GM12878 (cell line): ENCODE data around the gene NLRC3. TPM values are rescaled to one million over a fixed set of nuclear protein-coding genes. Genes with fewer than 3 reads are reported as not detected.

Source experiments
- ATAC-seq: fragments of 200-7000 bp; cut with Tn5 transposase; 3 replicates; pipeline ENCODE4 v1.9.1; 2020; ENCODE audit warnings: mild to moderate bottlenecking, moderate library complexity
- BruUV-seq: library from RNA; stranded (reverse); fragments of 400-500 nt; replicated peaks from 2 replicates; lab custom pipeline; 2021; lab: Mats Ljungman, UMichigan
- CTCF ChIA-PET: fragments of 300-600 bp; sonication (Branson Sonifier 250); formaldehyde crosslinking; extraction: SDS; loops from one replicate; lab custom pipeline; 2021; ENCODE audit warnings: inconsistent platforms; lab: Yijun Ruan, JAX
- POLR2A ChIA-PET: fragments of 350-600 bp; formaldehyde crosslinking; extraction: SDS; loops from one replicate; lab custom pipeline; 2021; ENCODE audit warnings: inconsistent platforms; lab: Charles Lee
- RAD21 ChIA-PET: fragments of 300-600 bp; sonication (Branson Sonifier 250); formaldehyde crosslinking; loops from one replicate; lab custom pipeline; 2023; ENCODE audit warnings: antibody characterized with exemption; ENCODE audit not compliant: unreplicated experiment; lab: Charles Lee
- SMC1A ChIA-PET: fragments of 300-600 bp; sonication (Branson Sonifier 250); formaldehyde crosslinking; loops from one replicate; lab custom pipeline; 2023; ENCODE audit not compliant: unreplicated experiment, uncharacterized antibody; lab: Charles Lee
- DNase-seq: peaks from one replicate; pipeline ENCODE4 v3.0.0-alpha.2; 2011; ENCODE audit warnings: low read depth, low spot score
- FAIRE-seq: peaks from 3 replicates; lab custom pipeline; 2011; peaks lifted over from hg19 to GRCh38; lab: Jason Lieb, UNC
- H2AFZ ChIP-seq: 2 replicates; pipeline ENCODE4 v1.6.0; 2011; ENCODE audit warnings: low read depth, low read length, control low read depth; ENCODE audit not compliant: control insufficient read depth
- H3K27ac ChIP-seq: 2 replicates; pipeline ENCODE4 v1.5.1; 2011; ENCODE audit warnings: control low read depth; ENCODE audit not compliant: control insufficient read depth, insufficient read depth
- H3K27me3 ChIP-seq, 2 experiments: replicated peaks in 1 of 2; 2 replicates each; pipeline versions ENCODE4 v1.6.0 to v1.6.1; 2011; ENCODE audit warnings: low read length in 1 of 2; ENCODE audit not compliant: control insufficient read depth in 2 of 2, insufficient read depth in 2 of 2
- H3K36me3 ChIP-seq, 2 experiments: 2 replicates each; pipeline ENCODE4 v1.5.1; 2011; ENCODE audit warnings: low read length in 1 of 2; ENCODE audit not compliant: control insufficient read depth in 2 of 2, insufficient read depth in 2 of 2
- H3K4me1 ChIP-seq: 2 replicates; pipeline ENCODE4 v1.6.1; 2011; ENCODE audit warnings: mild to moderate bottlenecking, low read length, moderate library complexity, mixed read lengths; ENCODE audit not compliant: control insufficient read depth, insufficient read depth
- H3K4me2 ChIP-seq: 2 replicates; pipeline ENCODE4 v1.6.0; 2011; ENCODE audit warnings: control low read depth; ENCODE audit not compliant: control insufficient read depth, insufficient read depth
- H3K4me3 ChIP-seq: fragments of 200-600 bp; sonication (generic); 2 replicates; pipeline ENCODE4 v1.5.1; 2016
- H3K79me2 ChIP-seq: 2 replicates; pipeline ENCODE4 v1.6.0; 2011; ENCODE audit warnings: low read length; ENCODE audit not compliant: control insufficient read depth, insufficient read depth
- H3K9ac ChIP-seq: 2 replicates; pipeline ENCODE4 v1.8.0; 2011; ENCODE audit warnings: low read length, control low read depth, mixed read lengths; ENCODE audit not compliant: control insufficient read depth, insufficient read depth
- H3K9me3 ChIP-seq: replicated peaks from 3 replicates; pipeline ENCODE4 v1.5.1; 2011; ENCODE audit warnings: mild to moderate bottlenecking, low read length; ENCODE audit not compliant: control insufficient read depth, insufficient read depth
- H4K20me1 ChIP-seq: 2 replicates; pipeline ENCODE4 v1.6.0; 2011; ENCODE audit not compliant: control insufficient read depth, insufficient read depth
- ASH2L ChIP-seq: fragments of 300-600, 200-600 bp; sonication (generic); IDR thresholded peaks from 2 replicates; pipeline ENCODE4 v1.6.1; 2017; ENCODE audit warnings: low read depth, mild to moderate bottlenecking, borderline replicate concordance
- CEBPZ ChIP-seq: fragments of 150-350 bp; IDR thresholded peaks from 2 replicates; pipeline ENCODE4 v1.6.1; 2016; ENCODE audit warnings: low read depth, low read length
- CHD1 ChIP-seq: IDR thresholded peaks from 2 replicates; pipeline ENCODE4 v1.6.1; 2012; ENCODE audit warnings: low read depth, low read length, improper control_type of control experiment
- CHD4 ChIP-seq: fragments of 200-600 bp; sonication (generic); IDR thresholded peaks from 2 replicates; pipeline ENCODE4 v1.6.1; 2016; ENCODE audit warnings: mild to moderate bottlenecking
- KLF5 ChIP-seq: fragments of 450-650 bp; IDR thresholded peaks from 2 replicates; pipeline ENCODE4 v1.6.1; 2014; ENCODE audit warnings: mild to moderate bottlenecking; ENCODE audit not compliant: partially characterized antibody
- RUNX3 ChIP-seq: IDR thresholded peaks from 2 replicates; pipeline ENCODE4 v1.6.1; 2012; ENCODE audit warnings: low read length, inconsistent platforms
- TBL1XR1 ChIP-seq: IDR thresholded peaks from 2 replicates; pipeline ENCODE4 v1.6.1; 2012; ENCODE audit warnings: low read depth, low read length, improper control_type of control experiment
- ZNF217 ChIP-seq: fragments of 450-650 bp; IDR thresholded peaks from 2 replicates; pipeline ENCODE4 v1.6.1; 2017; ENCODE audit warnings: antibody characterized with exemption, mild to moderate bottlenecking
- ZNF687 ChIP-seq: fragments of 450-650 bp; IDR thresholded peaks from 2 replicates; pipeline ENCODE4 v1.6.1; 2017; ENCODE audit warnings: mild to moderate bottlenecking, moderate library complexity
- WGBS: methylation state at CpG from one replicate; pipeline ENCODE4 v1.1.6; 2016; ENCODE audit warnings: low lambda C conversion rate; ENCODE audit not compliant: insufficient replicate concordance, insufficient coverage; ENCODE audit errors: missing lambda C conversion rate; 5-methylcytosine and 5-hydroxymethylcytosine counted together
- in situ Hi-C: fragments of 300-500 bp; cut with MboI; formaldehyde crosslinking; loops from 9 replicates; pipeline ENCODE4 v1.14.3; 2018; ENCODE audit warnings: mixed read lengths
- intact Hi-C: fragments of 100-400 bp; cut with micrococcal nuclease; formaldehyde crosslinking; loops from one replicate; pipeline ENCODE4 v1.14.2; 2022; ENCODE audit not compliant: unreplicated experiment
- polyA plus RNA-seq, 11 experiments: library from polyadenylated mRNA; depleted of rRNA in 4 of 11; unstranded in 6 of 11; stranded (reverse) in 5 of 11; fragments of >200 nt; fragmentation: Nextera tagmentation in 4 of 11; fragmentation: Illumina TruSeq in 1 of 11; extraction: Ambion mirVana in 4 of 11; extraction: Trizol in 1 of 11; gene quantifications; 1 replicate in 1 of 11; 2 replicates in 10 of 11; pipeline versions ENCODE4 v1.2.1 to v1.2.3, GENCODE V29; 2011 to 2016; ENCODE audit warnings: inconsistent platforms in 2 of 11, missing spikeins in 2 of 11, low read depth in 1 of 11
- total RNA-seq, 4 experiments: library from RNA; depleted of rRNA in 3 of 4; stranded (reverse); fragments of >200 nt in 3 of 4; fragmentation: Illumina TruSeq in 1 of 4; extraction: Trizol in 1 of 4; gene quantifications; 2 replicates each; pipeline versions ENCODE4 v1.2.1 to v1.2.3, GENCODE V29; 2013 to 2021

The NLRC3 gene
- total and polyA plus RNA-seq, 10 of the 15 experiments (the other 5 are each of a cell fraction or from before 2014, with no cell fraction given): 2.2 to 17.8 (median 7.6) TPM

GRCh38 chr16:3591991-3592390 is 14.8 kb upstream of the NLRC3 start:
- no TSS peak for BruUV-seq
- no peak overlapping the region for H3K27ac ChIP-seq
- no peaks in the 10 kb centered on the region for H3K9me3 ChIP-seq
- peaks cover 11% of the 10 kb centered on the region for H3K4me1 ChIP-seq
- no peak overlapping the region for H2AFZ ChIP-seq
- no peak overlapping the region for H3K4me3 ChIP-seq
- no peak for FAIRE-seq
- no peaks in the 10 kb centered on the region for H3K27me3 ChIP-seq
- ChIA-PET CTCF (no interaction called here), RAD21 (no interaction called here), POLR2A (no interaction called here), SMC1A (no interaction called here)
- no peak overlapping the region for H3K4me2 ChIP-seq
- in situ Hi-C loops (no loop called here), intact Hi-C loops (no loop called here)
- TF ChIP-seq CHD4: no peak
- no peak for TF ChIP-seq KLF5
- TF ChIP-seq RUNX3: no peak
- TF ChIP-seq ASH2L: no peak
- TF ChIP-seq ZNF217: no peak
- TF ChIP-seq CEBPZ: no peak
- no peak for TF ChIP-seq TBL1XR1
- TF ChIP-seq ZNF687: no peak
- TF ChIP-seq CHD1: no peak
- no peaks in the 10 kb centered on the region for H3K79me2 ChIP-seq
- H3K9ac ChIP-seq: no peak overlapping the region
- H4K20me1 ChIP-seq: no peaks in the 10 kb centered on the region
- no peak for DNase-seq
- WGBS: 89% methylated on average over 6 of the region's 6 CpGs
- ATAC-seq: no peak
- peaks cover 0 to 3% of the 10 kb centered on the region in 2 experiments; a peak in 1 of 4 replicates for H3K36me3 ChIP-seq
